A673 (cell line): Measurements from ENCODE around the gene ARF6.

ENCODE experiments used
- CTCF ChIP-seq: fragments of 300-800, 200-600 bp; sonication (generic); conservative IDR thresholded peaks from 2 replicates; pipeline ENCODE4 v1.5.1; 2017; ENCODE audit warnings: low read depth, mild to moderate bottlenecking, antibody characterized with exemption, low read length, moderate library complexity, mixed read lengths
- EZH2 ChIP-seq: fragments of 200-600 bp; sonication (generic); IDR thresholded peaks from 2 replicates; pipeline ENCODE4 v1.6.1; 2017; ENCODE audit warnings: borderline replicate concordance, low read depth, mild to moderate bottlenecking, mixed read lengths, antibody characterized with exemption, low read length; ENCODE audit not compliant: poor library complexity, severe bottlenecking

GRCh38 chr14:49939884-49940510 lies 47.1 kb downstream of the ARF6 start:
- TF ChIP-seq EZH2 (no peak), CTCF (no peak)
